HEK293 (cell line): Measurements from ENCODE around the gene SNX33.

ENCODE experiments used
- CTCF ChIA-PET: fragments of 350-600 bp; formaldehyde crosslinking; extraction: SDS; loops from one replicate; lab custom pipeline; 2021; ENCODE audit warnings: antibody characterized with exemption; lab: Yijun Ruan, JAX
- POLR2A ChIA-PET: fragments of 300-600 bp; formaldehyde crosslinking; extraction: SDS; loops from one replicate; lab custom pipeline; 2020; ENCODE audit warnings: antibody characterized with exemption, inconsistent platforms; lab: Yijun Ruan, JAX
- H3K27ac ChIP-seq: fragments of 200-500 bp; sonication (Bioruptor generic); 2 replicates; pipeline ENCODE4 v1.5.1; 2014; ENCODE audit warnings: low read depth, low read length, control low read depth, inconsistent platforms; ENCODE audit errors: extremely low read depth
- H3K36me3 ChIP-seq, 2 experiments: fragments of 200-500 bp in 1 of 2; sonication (Bioruptor generic) in 1 of 2; 1 replicate in 1 of 2; 2 replicates in 1 of 2; pipeline ENCODE4 v1.5.1; 2014 to 2017; ENCODE audit warnings: inconsistent platforms in 2 of 2, low read length in 2 of 2; ENCODE audit not compliant: control insufficient read depth in 2 of 2, insufficient read depth in 1 of 2
- H3K4me1 ChIP-seq: fragments of 200-500 bp; sonication (Bioruptor generic); 2 replicates; pipeline ENCODE4 v1.5.1; 2014; ENCODE audit warnings: mild to moderate bottlenecking, low read length, inconsistent platforms; ENCODE audit not compliant: control insufficient read depth, insufficient read depth
- H3K4me3 ChIP-seq: 2 replicates; pipeline ENCODE4 v1.5.1; 2011; ENCODE audit warnings: low read depth, mild to moderate bottlenecking, control low read depth, low read length, moderate library complexity
- H3K9me3 ChIP-seq: fragments of 200-500 bp; sonication (Bioruptor generic); 2 replicates; pipeline ENCODE4 v1.5.1; 2014; ENCODE audit warnings: low read depth, low read length, inconsistent platforms; ENCODE audit not compliant: control insufficient read depth, insufficient read depth
- IKZF3 ChIP-seq: fragments of 450-650 bp; IDR thresholded peaks from 2 replicates; pipeline ENCODE4 v1.5.0; 2018; ENCODE audit warnings: missing biosample characterization, mild to moderate bottlenecking, missing genetic modification characterization, moderate library complexity
- KLF1 ChIP-seq: fragments of 450-650 bp; formaldehyde crosslinking; IDR thresholded peaks from 2 replicates; pipeline ENCODE4 v1.5.1; 2016; ENCODE audit warnings: missing biosample characterization, missing genetic modification characterization
- OSR2 ChIP-seq: fragments of 450-650 bp; formaldehyde crosslinking; IDR thresholded peaks from 2 replicates; pipeline ENCODE4 v1.5.1; 2016; ENCODE audit warnings: missing biosample characterization, missing genetic modification characterization
- ZBTB1 ChIP-seq: fragments of 450-650 bp; formaldehyde crosslinking; IDR thresholded peaks from 2 replicates; pipeline ENCODE4 v1.5.1; 2016; ENCODE audit warnings: missing biosample characterization, missing genetic modification characterization
- ZBTB17 ChIP-seq: fragments of 450-650 bp; formaldehyde crosslinking; IDR thresholded peaks from 2 replicates; pipeline ENCODE4 v1.5.1; 2016; ENCODE audit warnings: missing biosample characterization, missing genetic modification characterization
- ZFP69B ChIP-seq: fragments of 450-650 bp; formaldehyde crosslinking; IDR thresholded peaks from 2 replicates; pipeline ENCODE4 v1.5.1; 2016; ENCODE audit warnings: missing biosample characterization, missing genetic modification characterization
- ZNF10 ChIP-seq: fragments of 450-650 bp; formaldehyde crosslinking; IDR thresholded peaks from 2 replicates; pipeline ENCODE4 v1.5.1; 2017; ENCODE audit warnings: missing biosample characterization, missing genetic modification characterization
- ZNF169 ChIP-seq: fragments of 450-650 bp; formaldehyde crosslinking; IDR thresholded peaks from 2 replicates; pipeline ENCODE4 v1.5.1; 2016; ENCODE audit warnings: missing biosample characterization, missing genetic modification characterization
- ZNF174 ChIP-seq: fragments of 450-650 bp; formaldehyde crosslinking; IDR thresholded peaks from 2 replicates; pipeline ENCODE4 v1.5.0; 2017; ENCODE audit warnings: missing biosample characterization, mild to moderate bottlenecking, missing genetic modification characterization
- ZNF311 ChIP-seq: fragments of 450-650 bp; formaldehyde crosslinking; IDR thresholded peaks from 2 replicates; pipeline ENCODE4 v1.5.1; 2017; ENCODE audit warnings: missing biosample characterization, missing genetic modification characterization, borderline replicate concordance
- ZNF561 ChIP-seq: fragments of 450-650 bp; IDR thresholded peaks from 2 replicates; pipeline ENCODE4 v1.5.1; 2018; ENCODE audit warnings: missing biosample characterization, missing genetic modification characterization, borderline replicate concordance
- ZNF776 ChIP-seq: fragments of 450-650 bp; formaldehyde crosslinking; IDR thresholded peaks from 2 replicates; pipeline ENCODE4 v1.5.0; 2017; ENCODE audit warnings: missing biosample characterization, missing genetic modification characterization, borderline replicate concordance
- ZSCAN30 ChIP-seq: fragments of 450-650 bp; IDR thresholded peaks from 2 replicates; pipeline ENCODE4 v1.5.1; 2018; ENCODE audit warnings: missing biosample characterization, mild to moderate bottlenecking, missing genetic modification characterization, moderate library complexity
- TF ChIP-seq, protein P1 (sequence below): fragments of 450-650 bp; formaldehyde crosslinking; IDR thresholded peaks from 2 replicates; pipeline ENCODE4 v1.5.1; 2016; ENCODE audit warnings: missing biosample characterization, missing genetic modification characterization, low read depth
- TF ChIP-seq, protein P2 (sequence below): fragments of 450-650 bp; formaldehyde crosslinking; IDR thresholded peaks from 2 replicates; pipeline ENCODE4 v1.5.1; 2016; ENCODE audit warnings: missing biosample characterization, missing genetic modification characterization
- TF ChIP-seq, protein P3 (sequence below): fragments of 450-650 bp; formaldehyde crosslinking; IDR thresholded peaks from 2 replicates; pipeline ENCODE4 v1.5.1; 2016; ENCODE audit warnings: missing biosample characterization, missing genetic modification characterization
- TF ChIP-seq, protein P4 (sequence below): fragments of 450-650 bp; formaldehyde crosslinking; IDR thresholded peaks from 2 replicates; pipeline ENCODE4 v1.5.1; 2017; ENCODE audit warnings: missing biosample characterization, missing genetic modification characterization

The SNX33 gene

DNA sequence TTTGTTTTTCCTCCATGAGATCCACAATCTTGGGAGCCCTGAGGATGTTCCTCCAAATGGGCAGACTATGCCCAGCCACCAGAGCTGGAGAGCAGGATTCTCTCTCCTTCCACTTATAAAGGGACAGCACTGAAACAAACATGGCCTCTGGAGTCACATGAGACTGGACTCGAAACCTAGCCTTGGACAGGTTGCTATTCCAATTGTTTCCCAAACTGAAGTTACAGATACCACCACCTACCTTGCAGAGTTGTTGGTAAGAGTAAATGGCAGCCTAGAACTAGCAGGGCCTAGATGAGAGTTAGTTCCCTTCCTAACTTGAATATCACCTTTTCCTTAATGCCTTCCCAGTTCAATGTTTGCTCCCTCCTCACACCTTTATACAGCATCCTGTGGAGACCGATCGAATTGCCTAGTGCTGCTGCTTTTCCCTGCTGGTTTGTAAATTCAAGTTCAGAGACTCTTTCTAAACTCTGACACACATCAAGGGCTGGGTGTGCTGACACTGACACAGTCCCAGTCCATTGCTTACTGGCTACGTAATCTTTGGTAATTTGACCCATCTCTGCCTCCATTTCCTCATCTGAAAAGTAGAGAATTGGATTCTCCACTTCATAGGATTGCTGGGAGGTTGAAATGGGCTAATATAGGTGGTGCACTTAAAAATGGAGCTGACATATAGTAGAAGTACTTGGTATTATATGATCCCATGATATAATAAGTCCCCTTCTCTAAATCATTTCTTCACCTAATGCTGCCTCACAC, 10.3 kb upstream of the SNX33 start (continued):
- no peak for TF ChIP-seq ZNF776 (tag by site-specific recombination)
- TF ChIP-seq OSR2 = no peak
- no peak for TF ChIP-seq ZFP69B (tag by site-specific recombination)
- TF ChIP-seq ZNF174 (tag by site-specific recombination) = no peak
- TF ChIP-seq, protein P1, sequence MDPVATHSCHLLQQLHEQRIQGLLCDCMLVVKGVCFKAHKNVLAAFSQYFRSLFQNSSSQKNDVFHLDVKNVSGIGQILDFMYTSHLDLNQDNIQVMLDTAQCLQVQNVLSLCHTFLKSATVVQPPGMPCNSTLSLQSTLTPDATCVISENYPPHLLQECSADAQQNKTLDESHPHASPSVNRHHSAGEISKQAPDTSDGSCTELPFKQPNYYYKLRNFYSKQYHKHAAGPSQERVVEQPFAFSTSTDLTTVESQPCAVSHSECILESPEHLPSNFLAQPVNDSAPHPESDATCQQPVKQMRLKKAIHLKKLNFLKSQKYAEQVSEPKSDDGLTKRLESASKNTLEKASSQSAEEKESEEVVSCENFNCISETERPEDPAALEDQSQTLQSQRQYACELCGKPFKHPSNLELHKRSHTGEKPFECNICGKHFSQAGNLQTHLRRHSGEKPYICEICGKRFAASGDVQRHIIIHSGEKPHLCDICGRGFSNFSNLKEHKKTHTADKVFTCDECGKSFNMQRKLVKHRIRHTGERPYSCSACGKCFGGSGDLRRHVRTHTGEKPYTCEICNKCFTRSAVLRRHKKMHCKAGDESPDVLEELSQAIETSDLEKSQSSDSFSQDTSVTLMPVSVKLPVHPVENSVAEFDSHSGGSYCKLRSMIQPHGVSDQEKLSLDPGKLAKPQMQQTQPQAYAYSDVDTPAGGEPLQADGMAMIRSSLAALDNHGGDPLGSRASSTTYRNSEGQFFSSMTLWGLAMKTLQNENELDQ (tag by site-specific recombination) = no peak
- TF ChIP-seq ZBTB17 (tag by site-specific recombination) = peak; percentile 77
- TF ChIP-seq KLF1 (tag by site-specific recombination) = no peak
- TF ChIP-seq, all 188 proteins: peak for 3

DNA sequence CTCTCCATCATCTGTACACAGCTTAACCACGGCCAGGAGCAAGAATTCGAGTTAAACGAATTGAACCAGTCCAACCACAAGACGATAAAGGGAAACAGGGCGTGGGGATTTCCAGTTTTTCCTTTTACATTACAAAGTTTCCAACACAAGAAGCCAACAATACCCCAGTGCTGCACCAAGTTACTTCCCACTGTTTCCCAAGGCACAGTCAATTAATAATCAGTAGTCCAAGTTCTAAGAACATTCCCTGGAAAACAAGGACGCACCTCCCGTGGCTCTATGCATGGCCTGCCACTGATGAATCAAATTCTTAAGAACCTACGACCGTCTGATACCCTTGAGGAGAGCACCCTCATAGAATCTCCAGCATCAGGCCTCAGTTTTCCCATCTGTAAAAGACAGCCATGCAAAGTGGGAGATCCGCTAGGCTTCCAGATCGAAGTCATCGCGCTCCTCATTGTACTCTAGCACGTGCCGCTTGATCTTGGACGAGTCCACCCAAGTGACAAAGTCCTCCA, 8.5 kb upstream of the SNX33 start:
- TF ChIP-seq ZBTB1 = no peak
- 0 out of 2 replicates have a peak, but pooled peaks have one; percentile 19 for TF ChIP-seq ZNF561 (tag by site-specific recombination)
- TF ChIP-seq, protein P2, sequence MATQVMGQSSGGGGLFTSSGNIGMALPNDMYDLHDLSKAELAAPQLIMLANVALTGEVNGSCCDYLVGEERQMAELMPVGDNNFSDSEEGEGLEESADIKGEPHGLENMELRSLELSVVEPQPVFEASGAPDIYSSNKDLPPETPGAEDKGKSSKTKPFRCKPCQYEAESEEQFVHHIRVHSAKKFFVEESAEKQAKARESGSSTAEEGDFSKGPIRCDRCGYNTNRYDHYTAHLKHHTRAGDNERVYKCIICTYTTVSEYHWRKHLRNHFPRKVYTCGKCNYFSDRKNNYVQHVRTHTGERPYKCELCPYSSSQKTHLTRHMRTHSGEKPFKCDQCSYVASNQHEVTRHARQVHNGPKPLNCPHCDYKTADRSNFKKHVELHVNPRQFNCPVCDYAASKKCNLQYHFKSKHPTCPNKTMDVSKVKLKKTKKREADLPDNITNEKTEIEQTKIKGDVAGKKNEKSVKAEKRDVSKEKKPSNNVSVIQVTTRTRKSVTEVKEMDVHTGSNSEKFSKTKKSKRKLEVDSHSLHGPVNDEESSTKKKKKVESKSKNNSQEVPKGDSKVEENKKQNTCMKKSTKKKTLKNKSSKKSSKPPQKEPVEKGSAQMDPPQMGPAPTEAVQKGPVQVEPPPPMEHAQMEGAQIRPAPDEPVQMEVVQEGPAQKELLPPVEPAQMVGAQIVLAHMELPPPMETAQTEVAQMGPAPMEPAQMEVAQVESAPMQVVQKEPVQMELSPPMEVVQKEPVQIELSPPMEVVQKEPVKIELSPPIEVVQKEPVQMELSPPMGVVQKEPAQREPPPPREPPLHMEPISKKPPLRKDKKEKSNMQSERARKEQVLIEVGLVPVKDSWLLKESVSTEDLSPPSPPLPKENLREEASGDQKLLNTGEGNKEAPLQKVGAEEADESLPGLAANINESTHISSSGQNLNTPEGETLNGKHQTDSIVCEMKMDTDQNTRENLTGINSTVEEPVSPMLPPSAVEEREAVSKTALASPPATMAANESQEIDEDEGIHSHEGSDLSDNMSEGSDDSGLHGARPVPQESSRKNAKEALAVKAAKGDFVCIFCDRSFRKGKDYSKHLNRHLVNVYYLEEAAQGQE = no peak
- 0 out of 2 replicates have a peak, but pooled peaks have one; percentile 25 for TF ChIP-seq ZSCAN30 (tag by site-specific recombination)
- no peak for TF ChIP-seq ZNF169 (tag by site-specific recombination)
- TF ChIP-seq ZNF10 (tag by site-specific recombination) = peak; percentile 79
- TF ChIP-seq, protein P3, sequence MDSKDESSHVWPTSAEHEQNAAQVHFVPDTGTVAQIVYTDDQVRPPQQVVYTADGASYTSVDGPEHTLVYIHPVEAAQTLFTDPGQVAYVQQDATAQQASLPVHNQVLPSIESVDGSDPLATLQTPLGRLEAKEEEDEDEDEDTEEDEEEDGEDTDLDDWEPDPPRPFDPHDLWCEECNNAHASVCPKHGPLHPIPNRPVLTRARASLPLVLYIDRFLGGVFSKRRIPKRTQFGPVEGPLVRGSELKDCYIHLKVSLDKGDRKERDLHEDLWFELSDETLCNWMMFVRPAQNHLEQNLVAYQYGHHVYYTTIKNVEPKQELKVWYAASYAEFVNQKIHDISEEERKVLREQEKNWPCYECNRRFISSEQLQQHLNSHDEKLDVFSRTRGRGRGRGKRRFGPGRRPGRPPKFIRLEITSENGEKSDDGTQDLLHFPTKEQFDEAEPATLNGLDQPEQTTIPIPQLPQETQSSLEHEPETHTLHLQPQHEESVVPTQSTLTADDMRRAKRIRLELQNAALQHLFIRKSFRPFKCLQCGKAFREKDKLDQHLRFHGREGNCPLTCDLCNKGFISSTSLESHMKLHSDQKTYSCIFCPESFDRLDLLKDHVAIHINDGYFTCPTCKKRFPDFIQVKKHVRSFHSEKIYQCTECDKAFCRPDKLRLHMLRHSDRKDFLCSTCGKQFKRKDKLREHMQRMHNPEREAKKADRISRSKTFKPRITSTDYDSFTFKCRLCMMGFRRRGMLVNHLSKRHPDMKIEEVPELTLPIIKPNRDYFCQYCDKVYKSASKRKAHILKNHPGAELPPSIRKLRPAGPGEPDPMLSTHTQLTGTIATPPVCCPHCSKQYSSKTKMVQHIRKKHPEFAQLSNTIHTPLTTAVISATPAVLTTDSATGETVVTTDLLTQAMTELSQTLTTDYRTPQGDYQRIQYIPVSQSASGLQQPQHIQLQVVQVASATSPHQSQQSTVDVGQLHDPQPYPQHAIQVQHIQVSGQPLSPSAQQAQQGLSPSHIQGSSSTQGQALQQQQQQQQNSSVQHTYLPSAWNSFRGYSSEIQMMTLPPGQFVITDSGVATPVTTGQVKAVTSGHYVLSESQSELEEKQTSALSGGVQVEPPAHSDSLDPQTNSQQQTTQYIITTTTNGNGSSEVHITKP (tag by site-specific recombination) = peak; percentile 40
- 0 out of 2 replicates have a peak, but pooled peaks have one; percentile 10 for TF ChIP-seq IKZF3
- TF ChIP-seq, protein P4, sequence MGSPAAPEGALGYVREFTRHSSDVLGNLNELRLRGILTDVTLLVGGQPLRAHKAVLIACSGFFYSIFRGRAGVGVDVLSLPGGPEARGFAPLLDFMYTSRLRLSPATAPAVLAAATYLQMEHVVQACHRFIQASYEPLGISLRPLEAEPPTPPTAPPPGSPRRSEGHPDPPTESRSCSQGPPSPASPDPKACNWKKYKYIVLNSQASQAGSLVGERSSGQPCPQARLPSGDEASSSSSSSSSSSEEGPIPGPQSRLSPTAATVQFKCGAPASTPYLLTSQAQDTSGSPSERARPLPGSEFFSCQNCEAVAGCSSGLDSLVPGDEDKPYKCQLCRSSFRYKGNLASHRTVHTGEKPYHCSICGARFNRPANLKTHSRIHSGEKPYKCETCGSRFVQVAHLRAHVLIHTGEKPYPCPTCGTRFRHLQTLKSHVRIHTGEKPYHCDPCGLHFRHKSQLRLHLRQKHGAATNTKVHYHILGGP = peak; percentile 69; the same call in 1 of the 2 replicates
- TF ChIP-seq ZNF311 (tag by site-specific recombination) = no peak
- peak overlapping the region; percentile 94; the same call in 1 of the 2 replicates for H3K27ac ChIP-seq
- CTCF ChIA-PET = interaction anchor here (0.6 to 5.8 kb wide), 9 partner anchors 12 to 374 kb away, joined by 3 to 47 read pairs (median 4); partner anchors contain the start of genes MAN2C1 and SNUPN

More for the DNA sequence above, 8.5 kb upstream of the SNX33 start:
- Histone ChIP-seq H3K4me1 (peaks cover 7% of the 10 kb centered on the region), H3K9me3 (no peaks in the 10 kb centered on the region), H3K4me3 (peak overlapping the region; percentile 58), H3K36me3 (peaks cover 6% of the 10 kb centered on the region in 2 experiments; a peak in 2 of 3 replicates)
- POLR2A ChIA-PET = interaction anchor here (0.6 to 4.4 kb wide), 25 partner anchors 7 to 304 kb away, joined by 3 to 94 read pairs (median 5); partner anchors contain the start of genes COMMD4, MAN2C1, NEIL1 and PTPN9
